8988T (cell line): ENCODE data around the gene SPDYE3.
A peak's percentile ranks its signal among the peaks of the same experiment; 100 is the strongest.
"Not testable (repeated sequence)": the region's sequence is repeated elsewhere in the genome, so short reads cannot be mapped to it uniquely, and the experiment has no call there.

Source experiments
- DNase-seq: peaks from one replicate; pipeline ENCODE4 v3.0.0; 2011

Gene SPDYE3, protein sequence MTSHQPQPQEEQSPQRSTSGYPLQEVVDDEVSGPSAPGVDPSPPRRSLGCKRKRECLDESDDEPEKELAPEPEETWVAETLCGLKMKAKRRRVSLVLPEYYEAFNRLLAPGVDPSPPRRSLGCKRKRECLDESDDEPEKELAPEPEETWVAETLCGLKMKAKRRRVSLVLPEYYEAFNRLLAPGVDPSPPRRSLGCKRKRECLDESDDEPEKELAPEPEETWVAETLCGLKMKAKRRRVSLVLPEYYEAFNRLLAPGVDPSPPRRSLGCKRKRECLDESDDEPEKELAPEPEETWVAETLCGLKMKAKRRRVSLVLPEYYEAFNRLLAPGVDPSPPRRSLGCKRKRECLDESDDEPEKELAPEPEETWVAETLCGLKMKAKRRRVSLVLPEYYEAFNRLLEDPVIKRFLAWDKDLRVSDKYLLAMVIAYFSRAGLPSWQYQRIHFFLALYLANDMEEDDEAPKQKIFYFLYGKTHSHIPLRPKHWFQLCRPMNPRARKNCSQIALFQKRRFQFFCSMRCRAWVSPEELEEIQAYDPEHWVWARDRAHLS

DNA sequence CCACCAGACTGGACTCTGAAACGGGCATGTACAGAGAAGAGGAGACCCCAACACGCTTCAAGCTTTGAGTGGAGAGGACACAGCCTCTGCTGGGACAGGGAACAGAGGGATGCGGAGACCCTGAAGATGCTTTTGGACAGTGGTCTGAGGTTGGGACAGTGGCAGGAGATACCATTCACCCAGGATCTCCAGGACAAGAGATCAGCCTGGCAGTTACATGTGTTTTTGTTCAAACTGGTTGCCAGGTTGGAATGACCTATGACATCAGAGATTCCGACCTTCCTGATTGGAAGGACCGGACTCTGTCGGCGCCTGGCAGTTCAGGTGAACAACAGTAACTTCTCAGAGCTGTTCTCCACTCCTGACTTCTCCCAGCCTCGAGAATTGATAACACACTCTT is at the start of gene SPDYE3:
Gene SPDYE3 (plus strand): TSS at position 301 of the 400 bp plus-strand sequence. CDS start 184 bp downstream, outside the sequence.
- not testable (repeated sequence) for DNase-seq

DNA sequence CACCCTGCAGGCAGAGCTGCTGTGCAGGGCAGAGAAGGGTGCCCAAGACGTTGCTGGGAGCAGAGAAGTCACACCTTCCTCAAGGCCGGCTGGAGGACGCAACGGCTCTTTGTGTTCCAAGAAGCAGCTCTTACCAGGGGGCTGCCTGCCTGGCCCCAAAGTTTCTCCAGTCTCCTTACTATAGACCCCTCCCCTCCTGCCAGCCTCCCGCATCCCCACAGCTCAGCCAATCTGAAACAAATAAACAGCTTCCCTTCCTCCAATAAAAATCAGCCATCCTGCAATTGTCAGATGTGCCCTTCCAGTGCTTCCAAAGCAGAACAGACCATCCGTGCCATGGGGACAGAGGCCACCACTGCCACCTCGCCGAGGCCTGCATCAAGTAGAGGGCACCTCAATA is 47.5 kb upstream of the SPDYE3 start:
- not testable (repeated sequence) for DNase-seq

DNA sequence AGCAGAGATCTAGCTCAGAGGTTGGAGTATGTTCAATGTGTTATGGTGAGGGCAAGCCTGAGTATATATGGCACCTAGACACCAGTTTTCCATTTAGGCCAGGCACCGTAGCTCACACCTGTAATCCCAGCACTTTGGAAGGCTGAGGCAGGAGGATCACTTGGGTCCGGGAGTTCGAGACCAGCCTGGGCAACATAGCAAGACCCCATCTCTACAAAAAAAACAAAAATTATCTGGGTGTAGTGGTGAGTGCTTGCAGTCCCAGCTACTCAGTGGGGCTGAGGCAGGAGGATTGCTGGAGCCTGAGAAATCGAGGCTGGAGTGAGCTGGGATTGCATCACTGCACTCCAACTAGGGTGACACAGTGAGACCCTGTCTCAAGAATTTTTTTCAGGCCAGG is 44.6 kb upstream of the SPDYE3 start:
- DNase-seq = not testable (repeated sequence)

DNA sequence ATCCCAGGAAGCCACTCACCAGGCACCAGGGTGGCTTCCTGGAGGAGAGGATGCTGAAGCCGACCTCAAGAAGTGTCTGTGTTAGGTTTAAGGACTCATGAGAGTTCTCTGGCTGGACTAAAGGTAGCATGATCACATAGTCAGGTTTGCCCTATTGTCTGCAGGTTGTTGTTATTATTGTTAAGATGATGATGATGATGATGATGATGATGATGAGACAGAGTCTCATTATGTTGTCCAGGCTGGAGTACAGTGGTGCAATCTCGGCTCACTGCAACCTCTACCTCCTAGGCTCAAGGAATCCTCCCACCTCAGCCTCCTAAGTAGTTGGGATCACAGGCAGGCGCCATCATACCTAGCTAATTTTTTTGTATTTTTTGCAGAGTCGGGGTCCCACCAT is 43.3 kb upstream of the SPDYE3 start:
- DNase-seq = not testable (repeated sequence)

DNA sequence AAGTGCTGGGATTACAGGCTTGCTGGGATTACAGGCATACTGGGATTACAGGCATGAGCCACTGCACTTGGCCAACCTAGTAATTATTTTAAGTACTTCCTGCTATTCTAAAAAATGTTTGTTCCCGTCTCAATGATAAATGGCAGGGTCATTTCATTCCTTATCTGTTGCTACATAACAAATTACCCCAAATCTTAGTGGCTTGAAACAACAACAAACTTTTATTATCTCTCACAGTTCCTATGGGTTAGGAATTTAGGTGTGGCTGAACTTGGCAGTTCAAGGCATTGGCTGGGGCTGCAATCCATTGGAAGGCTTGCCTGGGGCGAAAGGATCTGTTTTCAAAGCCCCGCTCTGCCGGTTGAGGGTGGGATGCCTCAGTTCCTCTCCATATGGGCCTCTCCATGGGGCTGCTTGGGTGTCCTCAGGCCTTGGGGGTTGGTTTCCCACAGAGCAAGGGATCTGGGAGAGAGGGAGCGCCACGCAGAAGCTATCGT is 42.8 kb upstream of the SPDYE3 start:
- not testable (repeated sequence) for DNase-seq

DNA sequence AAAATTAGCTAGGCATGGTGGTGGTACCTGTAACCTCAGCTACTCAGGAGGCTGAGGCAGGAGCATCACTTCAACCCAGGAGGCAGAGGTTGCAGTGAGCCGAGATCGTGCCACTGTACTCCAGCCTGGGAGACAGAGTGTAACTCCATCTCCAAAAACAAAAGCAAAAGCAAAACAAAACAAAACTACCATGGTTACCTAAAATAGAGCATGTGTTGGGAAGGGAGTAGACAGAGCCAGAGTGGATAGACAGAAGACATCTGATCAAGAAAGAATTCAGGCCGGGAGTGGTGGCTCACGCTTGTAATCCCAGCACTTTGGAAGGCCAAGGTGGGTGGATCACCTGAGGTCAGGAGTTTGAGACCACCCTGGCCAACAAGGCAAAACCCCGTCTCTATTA is 41.7 kb upstream of the SPDYE3 start:
- not testable (repeated sequence) for DNase-seq

DNA sequence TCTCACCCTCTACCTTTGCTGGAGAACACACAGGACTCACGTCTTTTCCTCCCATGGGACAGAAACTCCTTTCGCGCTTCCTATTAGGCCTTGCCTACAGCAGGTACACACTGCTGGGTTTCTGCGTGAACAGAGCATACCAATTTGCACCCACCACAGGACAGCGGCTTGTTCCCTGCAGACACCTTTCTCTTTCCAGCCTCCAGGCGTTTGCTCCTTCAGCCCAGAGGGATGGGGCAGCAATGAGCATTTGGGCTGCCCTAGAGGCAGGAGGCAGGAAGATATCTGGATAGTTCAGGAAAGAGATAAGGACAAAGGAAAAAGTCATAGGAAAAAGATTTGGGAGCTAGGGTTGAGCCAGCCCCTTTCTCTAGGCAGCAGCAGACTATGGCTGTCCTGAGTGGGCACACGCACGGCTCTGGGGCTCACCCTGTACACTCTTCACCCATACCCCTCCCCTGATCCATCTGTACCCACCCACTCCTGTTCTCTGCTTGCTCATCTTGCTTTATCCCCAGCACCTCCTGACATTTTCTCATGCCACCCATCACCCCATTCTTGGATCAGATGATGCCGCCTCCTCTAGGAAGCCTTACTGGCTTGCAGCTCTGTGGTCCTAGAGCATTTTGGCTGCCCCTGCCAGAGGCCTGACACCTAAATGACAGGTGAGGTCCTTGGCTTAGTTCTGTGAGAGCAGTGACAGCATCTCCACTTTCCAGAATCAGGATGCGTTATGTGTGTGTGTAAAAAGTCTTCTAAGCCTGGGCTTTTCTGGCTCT is 40.7 kb upstream of the SPDYE3 start:
- no peak for DNase-seq

DNA sequence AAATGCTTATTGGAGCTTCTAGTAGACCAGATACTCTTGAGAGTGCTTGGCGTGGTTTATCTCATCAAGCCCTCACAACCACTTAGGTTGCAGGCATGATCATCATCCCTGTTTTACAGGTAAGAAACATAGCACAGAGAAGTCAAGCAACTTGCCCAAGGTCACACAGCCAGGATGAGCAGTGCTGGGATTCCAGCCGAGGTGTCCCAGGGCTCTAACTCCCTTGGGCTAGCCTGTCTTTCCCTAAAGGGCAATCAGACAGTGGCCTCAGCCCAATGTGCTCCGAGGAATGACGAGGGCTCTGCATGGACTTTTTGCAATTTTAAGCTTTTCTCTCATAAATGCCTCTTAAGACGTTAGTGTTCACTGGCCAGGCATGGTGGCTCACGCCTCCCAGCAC is 39.9 kb upstream of the SPDYE3 start:
- DNase-seq = no peak

DNA sequence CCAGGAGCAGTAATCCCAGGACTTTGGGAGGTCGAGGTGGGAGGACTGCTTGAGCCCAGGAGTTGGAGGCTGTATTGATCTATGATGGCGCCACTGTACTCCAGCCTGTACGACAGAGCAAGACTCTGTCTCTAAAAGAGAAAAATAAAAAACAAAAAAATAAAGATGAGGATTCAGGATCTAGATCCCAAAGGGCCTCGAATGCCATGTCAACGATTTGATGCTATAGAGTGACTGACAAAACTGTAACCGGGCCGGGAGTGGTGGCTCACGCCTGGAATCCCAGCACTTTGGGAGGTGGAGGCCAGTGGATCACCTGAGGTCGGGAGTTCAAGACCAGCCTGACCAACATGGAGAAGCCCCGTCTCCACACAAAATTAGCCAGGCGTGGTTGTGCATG is 38.6 kb upstream of the SPDYE3 start:
- not testable (repeated sequence) for DNase-seq

DNA sequence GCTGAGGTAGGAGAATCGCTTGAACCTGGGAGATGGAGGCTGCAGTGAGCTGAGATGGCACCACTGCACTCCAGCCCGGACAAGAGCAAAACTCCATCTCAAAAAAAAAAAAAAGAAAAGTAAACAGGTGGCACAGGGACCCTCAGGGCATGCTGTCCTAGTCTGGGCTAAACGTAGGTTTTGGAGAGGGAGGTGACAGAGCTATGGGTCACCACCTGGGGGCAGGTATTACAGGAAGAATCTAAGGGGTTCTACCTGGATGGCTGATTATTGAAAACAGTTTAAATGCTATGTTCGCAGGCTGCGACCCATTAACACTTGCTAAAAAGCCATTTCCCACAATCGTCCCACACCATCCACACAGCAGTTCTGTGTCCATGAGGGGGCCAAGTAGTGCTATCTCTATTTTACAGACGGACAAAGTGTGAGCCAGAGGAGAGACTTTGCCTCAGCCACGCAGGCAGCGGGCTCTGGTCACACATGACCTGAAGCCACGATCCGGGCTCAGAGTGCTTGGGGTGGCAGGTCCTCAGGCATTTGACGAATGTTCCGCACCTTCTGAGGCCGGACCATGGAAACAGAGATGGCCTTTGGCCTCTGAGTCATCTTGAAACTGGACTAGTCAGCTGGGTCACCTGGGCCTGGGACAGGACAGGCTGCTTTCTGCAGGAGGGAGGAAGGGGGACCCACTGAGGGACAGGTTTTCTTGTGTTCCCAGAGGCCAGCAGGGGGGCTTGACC is 38.0 kb upstream of the SPDYE3 start:
- DNase-seq = not testable (repeated sequence)

DNA sequence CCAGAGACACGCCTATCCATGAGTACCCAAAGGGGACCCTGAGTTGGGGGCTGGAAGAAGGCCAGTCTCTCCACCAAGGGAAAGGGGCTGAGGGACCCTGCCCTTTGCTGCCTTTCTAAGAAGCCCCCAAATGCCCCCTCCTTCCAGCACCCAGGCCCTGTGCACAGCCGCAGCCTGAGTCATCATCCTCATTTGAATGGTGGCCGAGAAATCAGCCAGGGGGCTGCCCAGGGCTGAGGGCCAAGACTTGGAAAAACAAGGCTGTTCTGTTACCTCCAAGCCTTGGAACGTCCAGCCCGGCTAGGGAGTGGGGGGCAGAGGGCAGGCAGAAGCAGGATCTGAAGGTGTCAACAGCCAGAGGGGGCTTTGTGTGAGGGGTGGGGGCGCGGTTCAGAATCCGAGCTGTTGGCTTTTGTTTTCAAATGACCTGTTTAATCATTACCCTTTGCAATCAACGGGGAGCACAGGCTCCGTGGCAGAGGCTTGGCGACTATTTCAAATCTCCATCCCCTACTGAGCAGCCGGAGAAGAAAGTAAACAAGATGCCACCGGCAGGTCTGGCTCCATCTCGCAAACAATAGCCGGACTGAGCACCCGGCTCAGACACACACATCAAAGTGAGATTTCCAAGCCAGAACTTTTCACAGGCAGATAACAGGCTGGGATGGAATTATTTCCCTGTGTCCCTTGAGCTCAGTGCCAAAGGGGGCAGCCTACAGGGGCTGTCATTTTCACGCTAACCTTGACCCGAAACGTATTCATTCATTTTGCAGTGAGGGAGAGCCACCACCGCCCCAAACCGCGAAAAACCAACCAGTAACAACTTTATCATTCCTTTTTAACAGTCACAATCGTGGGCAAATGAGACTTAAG is 37.2 kb upstream of the SPDYE3 start:
- not testable (repeated sequence) for DNase-seq

DNA sequence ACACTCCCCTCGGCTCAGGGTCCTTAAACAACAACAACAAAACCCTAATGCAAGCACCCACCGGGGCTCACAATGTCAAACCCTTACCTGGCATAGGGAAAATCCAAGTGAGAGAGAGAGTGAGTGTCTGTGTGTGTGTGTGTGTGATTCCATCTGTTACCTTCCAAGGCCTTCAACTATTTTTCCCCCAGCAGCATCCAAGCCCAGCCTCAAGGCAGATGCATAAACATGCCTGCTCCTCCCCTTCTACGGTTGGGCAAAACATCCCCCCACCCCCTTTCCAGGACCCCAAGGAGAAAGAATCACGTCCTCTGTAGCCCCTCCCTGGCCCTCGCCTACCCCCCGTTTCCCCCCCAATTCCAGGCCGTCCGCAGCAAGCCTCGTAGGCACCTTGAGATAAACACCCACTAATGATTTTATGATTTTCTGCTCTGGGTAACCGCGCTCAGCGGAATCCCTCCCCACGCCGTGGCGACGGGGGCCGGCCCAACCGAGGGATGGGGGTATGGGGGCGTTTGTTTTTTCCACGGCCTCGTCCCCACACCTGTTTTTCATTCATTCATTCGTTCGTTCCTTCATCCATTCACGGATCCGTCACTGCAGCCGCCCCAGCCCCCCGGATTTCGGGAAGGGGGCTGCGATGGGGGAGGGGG is 36.4 kb upstream of the SPDYE3 start:
- DNase-seq = not testable (repeated sequence)

DNA sequence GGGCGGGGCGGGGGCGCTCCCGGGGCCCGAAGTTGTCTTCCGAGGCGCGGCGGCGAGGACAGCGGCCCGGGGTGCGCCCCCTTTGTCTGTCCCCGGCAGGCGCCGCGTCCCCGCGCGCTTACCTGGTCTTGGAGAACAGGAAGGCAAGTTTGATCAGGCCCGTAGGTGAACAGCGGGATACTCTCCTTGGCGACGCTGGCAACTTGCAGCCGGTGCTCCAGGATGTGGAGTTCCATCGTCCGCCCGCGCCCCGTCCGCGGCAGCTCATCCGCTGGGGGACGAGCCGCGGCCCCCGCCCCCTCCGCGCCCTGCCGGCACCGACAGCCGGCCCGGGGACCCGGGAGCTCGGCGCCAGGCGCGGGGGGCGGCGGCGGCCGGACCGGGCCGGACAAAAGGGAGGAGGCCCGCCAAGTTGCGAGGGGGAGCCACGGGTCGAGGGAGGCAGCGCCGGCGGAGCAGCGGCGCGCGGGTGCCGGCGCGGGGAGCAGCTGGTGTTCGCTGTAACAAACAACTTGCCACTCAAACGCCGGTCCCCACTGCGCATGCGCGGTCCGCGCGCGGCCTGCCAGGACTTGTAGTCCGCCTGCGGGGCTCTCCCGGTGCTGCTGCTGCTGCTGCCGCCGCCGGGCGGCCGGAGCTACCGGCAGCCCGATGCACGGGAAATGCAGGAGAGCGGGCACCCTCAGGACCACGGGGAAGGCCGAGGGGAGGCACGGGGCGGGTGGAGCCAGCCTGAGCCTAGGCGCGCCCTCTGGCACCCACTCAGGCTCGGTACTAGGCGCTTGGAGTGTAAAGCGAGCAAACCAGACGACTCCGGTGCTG is 35.6 kb upstream of the SPDYE3 start:
- peak; percentile 45 for DNase-seq

DNA sequence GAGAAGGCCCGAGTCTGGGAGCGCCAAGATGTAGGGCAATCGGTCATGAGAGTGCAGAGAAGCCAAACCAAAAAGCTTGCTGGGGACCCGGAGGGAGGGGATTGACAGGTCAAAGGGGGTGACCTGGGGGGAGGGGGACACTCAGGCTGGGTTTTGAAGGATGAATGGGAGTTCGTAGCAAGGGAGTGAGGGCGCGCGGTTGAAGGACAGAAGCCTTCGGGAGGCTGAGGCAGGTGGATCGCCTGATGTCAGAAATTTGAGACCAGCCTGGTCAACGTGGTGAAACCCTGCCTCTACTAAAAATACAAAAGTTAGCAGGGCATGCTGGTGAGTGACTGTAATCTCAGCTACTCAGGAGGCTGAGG is 35.0 kb upstream of the SPDYE3 start:
- not testable (repeated sequence) for DNase-seq

DNA sequence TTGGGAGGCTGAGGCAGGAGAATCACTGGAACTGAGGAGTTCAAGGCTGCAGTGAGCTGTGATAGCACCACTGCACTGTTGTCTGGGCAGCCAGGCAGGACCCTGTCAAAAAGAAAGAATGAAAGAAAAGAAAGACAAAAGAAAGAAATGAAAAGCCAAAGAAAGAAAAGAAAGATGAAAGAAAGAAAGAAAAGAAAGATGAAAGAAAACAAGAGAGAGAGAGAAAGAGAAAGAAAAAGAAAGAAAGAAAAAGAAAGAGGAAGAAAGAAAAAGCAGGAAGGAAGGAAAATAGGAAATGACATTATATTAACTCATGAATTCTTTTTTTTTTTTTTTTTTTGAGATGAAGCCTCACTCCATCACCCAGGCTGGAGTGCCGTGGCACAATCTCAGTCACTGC is 32.4 kb upstream of the SPDYE3 start:
- DNase-seq = no peak

DNA sequence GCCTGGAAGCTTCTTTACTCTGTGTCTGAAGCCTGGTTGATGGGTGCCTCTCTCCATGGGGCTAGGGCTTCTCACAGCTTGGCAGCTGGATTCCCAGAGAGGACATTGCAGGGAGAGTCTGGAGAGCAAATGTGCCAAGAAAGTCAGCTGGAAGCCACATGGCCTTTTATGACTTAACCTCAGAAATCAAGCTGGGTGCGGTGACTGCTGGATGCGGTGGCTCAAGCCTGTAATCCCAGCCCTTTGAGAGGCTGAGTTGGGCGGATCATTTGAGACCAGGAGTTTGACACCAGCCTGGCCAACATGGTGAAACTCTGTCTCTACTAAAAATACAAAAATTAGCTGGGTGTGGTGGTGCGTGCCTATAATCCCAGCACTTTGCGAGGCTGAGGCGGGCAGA is 31.4 kb upstream of the SPDYE3 start:
- DNase-seq = not testable (repeated sequence)

DNA sequence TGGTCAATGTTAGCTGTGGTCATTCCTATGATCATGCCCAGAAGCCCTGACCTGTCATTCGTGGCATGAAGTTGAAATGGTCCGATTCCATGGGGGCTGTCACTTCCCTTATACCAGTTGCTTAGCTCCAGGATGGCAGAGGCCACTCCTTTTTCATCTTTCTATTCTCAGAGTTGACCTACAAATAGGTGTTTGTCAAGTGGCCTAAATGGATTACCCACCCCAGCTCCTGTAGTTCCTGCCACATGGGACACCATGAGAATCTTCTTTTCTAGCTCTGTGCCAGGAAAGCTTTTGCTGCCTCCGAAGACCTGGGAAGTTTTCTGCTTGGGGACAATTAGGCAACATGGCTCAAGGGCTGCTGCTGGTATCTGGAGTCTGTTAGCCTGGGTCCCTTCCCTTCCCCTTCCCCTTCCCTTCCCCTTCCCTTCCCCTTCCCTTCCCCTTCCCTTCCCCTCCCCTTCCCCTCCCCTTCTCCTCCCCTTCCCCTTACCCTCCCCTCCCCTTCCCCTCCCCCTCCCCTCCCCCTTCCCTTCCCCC is 25.4 kb upstream of the SPDYE3 start:
- DNase-seq = not testable (repeated sequence)

DNA sequence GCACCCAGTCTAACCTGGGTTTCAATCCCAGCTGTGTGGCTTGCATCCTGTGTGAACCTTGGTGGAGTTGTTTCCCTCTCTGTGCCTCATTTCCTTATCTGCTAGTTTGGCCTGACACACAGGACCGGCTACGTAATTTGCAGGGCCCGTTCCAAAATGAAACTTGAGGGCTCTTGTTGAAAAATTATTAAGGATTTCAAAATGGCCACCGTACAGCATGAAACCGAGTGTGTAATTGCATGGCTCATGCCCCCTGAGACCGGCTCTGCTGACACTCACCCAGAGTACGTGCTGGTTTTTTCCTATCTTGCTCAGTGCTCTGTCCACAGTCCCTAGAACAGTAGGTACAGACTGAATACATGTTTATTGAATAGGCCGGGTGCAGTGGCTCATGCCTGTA is 24.4 kb upstream of the SPDYE3 start:
- not testable (repeated sequence) for DNase-seq

DNA sequence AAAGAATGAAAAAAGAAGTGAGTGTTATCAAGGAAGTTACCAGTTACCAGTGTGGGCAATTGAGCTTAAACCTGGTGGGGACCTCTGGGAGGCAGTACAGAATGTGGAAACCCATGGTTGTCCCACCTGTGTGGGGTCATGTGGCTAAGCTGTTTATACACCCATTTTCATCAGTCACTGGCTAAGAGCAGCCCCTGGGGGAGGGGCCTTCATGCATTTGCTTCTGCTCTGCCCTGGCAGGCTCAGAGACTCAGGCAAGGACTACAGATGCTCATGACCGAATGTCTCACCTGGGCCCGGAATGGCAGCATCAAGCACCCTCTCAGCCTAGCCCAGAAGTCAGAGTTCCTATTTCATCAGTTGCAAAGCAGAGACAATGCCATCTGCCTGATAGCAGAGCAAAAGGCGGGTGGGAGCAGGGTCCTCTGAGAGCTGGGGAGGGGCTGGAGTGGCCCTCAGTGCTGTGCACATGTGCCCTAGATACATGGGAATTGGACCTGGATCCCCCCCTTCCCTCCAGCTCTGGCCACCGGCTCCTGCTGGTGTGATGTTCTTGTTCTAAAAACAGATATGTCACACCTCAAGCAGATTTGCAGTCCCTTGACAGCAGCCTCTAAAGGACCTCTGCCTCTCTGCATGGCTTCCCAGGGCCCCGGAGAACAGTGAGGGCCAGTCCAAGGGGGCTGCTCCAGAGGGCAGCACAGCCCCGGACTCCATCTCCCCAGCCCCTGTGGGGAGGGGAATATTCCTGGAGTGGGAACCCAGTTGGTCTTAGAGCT is 20.1 kb upstream of the SPDYE3 start:
- DNase-seq = not testable (repeated sequence)
